Osteoblast (primary cell): Measurements from ENCODE around the gene LRMDA. TPM values are rescaled to one million over a fixed set of nuclear protein-coding genes. Genes with fewer than 3 reads are reported as not detected.
A peak's percentile ranks its signal among the peaks of the same experiment; 100 is the strongest.

Experiments
- DNase-seq: peaks from one replicate; pipeline ENCODE4 v3.0.0; 2011; ENCODE audit warnings: low spot score, mixed read lengths; ENCODE audit not compliant: insufficient read length; ENCODE audit errors: missing footprints
- H2AFZ ChIP-seq: 2 replicates; pipeline ENCODE4 v1.6.0; 2011; ENCODE audit warnings: mild to moderate bottlenecking, low read length
- H3K27ac ChIP-seq: 2 replicates; pipeline ENCODE4 v1.5.1; 2011; ENCODE audit warnings: mild to moderate bottlenecking, low read depth, low read length, moderate library complexity
- H3K27me3 ChIP-seq: 2 replicates; pipeline ENCODE4 v1.6.0; 2012; ENCODE audit warnings: mild to moderate bottlenecking, control low read depth, inconsistent platforms, low read length, moderate library complexity; ENCODE audit not compliant: insufficient read depth
- H3K36me3 ChIP-seq: 2 replicates; pipeline ENCODE4 v1.5.1; 2011; ENCODE audit warnings: mild to moderate bottlenecking, low read length, control low read depth, moderate library complexity; ENCODE audit not compliant: insufficient read depth
- H3K4me1 ChIP-seq: 2 replicates; pipeline ENCODE4 v1.5.1; 2011; ENCODE audit warnings: mild to moderate bottlenecking, low read length, control low read depth, moderate library complexity; ENCODE audit not compliant: insufficient read depth
- H3K4me2 ChIP-seq: 2 replicates; pipeline ENCODE4 v1.6.0; 2011; ENCODE audit warnings: mild to moderate bottlenecking, low read length; ENCODE audit not compliant: insufficient read depth
- H3K4me3 ChIP-seq: fragments of 200-600 bp; sonication (generic); 3 replicates; pipeline ENCODE4 v1.5.1; 2012; ENCODE audit warnings: mild to moderate bottlenecking, low read length, inconsistent platforms; ENCODE audit not compliant: insufficient read depth
- H3K79me2 ChIP-seq: 2 replicates; pipeline ENCODE4 v1.6.0; 2012; ENCODE audit warnings: mild to moderate bottlenecking, low read length, control low read depth, inconsistent platforms; ENCODE audit not compliant: insufficient read depth
- H3K9me3 ChIP-seq: 2 replicates; pipeline ENCODE4 v1.5.1; 2011; ENCODE audit warnings: low read depth, low read length, control low read depth
- H4K20me1 ChIP-seq: 2 replicates; pipeline ENCODE4 v1.6.0; 2012; ENCODE audit warnings: mild to moderate bottlenecking, low read length, control low read depth; ENCODE audit not compliant: insufficient read depth
- CTCF ChIP-seq: IDR thresholded peaks from 2 replicates; pipeline ENCODE4 v1.5.1; 2011; ENCODE audit warnings: mild to moderate bottlenecking, low read depth, low read length, moderate library complexity; ENCODE audit errors: extremely low read depth
- total RNA-seq: library from RNA; depleted of rRNA; stranded (reverse); fragments of >200 nt; gene quantifications from 2 replicates; pipeline ENCODE4 v1.2.3, GENCODE V29; 2012

LRMDA gene
- total RNA-seq, 1 donor = 18.5 TPM

GRCh38 chr10:75739414-75740143, 308.2 kb downstream of the LRMDA start:
- DNase-seq = no peak
- Histone ChIP-seq H3K4me2 (no peak overlapping the region), H3K9me3 (no peaks in the 10 kb centered on the region), H3K27ac (no peak overlapping the region), H2AFZ (no peak overlapping the region), H4K20me1 (no peaks in the 10 kb centered on the region), H3K27me3 (no peaks in the 10 kb centered on the region), H3K4me1 (no peaks in the 10 kb centered on the region), H3K4me3 (no peak overlapping the region), H3K36me3 (no peaks in the 10 kb centered on the region), H3K79me2 (no peaks in the 10 kb centered on the region)
- no peak for TF ChIP-seq CTCF

- no peaks in the 10 kb centered on the region for H3K4me1 ChIP-seq
- H3K27me3 ChIP-seq = no peaks in the 10 kb centered on the region
- no peak for TF ChIP-seq CTCF
- H3K79me2 ChIP-seq = no peaks in the 10 kb centered on the region
- H3K9me3 ChIP-seq = no peaks in the 10 kb centered on the region
- no peaks in the 10 kb centered on the region for H3K36me3 ChIP-seq
- no peak for DNase-seq
- no peak overlapping the region for H2AFZ ChIP-seq
- no peak overlapping the region for H3K4me2 ChIP-seq
- H3K27ac ChIP-seq = no peak overlapping the region
- H3K4me3 ChIP-seq = no peak overlapping the region
- no peaks in the 10 kb centered on the region for H4K20me1 ChIP-seq
These were observed 309.1 kb downstream of the LRMDA start for GRCh38 chr10:75740541-75740940.

- Histone ChIP-seq H3K36me3 (no peaks in the 10 kb centered on the region), H3K79me2 (no peaks in the 10 kb centered on the region), H3K27ac (no peak overlapping the region), H3K9me3 (no peaks in the 10 kb centered on the region), H2AFZ (no peak overlapping the region), H4K20me1 (no peaks in the 10 kb centered on the region), H3K4me3 (no peak overlapping the region), H3K4me2 (no peak overlapping the region), H3K27me3 (no peaks in the 10 kb centered on the region), H3K4me1 (no peaks in the 10 kb centered on the region)
- no peak for DNase-seq
- TF ChIP-seq CTCF = no peak
These were observed 310.9 kb downstream of the LRMDA start for GRCh38 chr10:75742355-75742754.

GRCh38 chr10:75743291-75743778, 311.9 kb downstream of the LRMDA start:
- Histone ChIP-seq H3K4me2 (peak overlapping the region; percentile 11), H3K4me1 (no peaks in the 10 kb centered on the region), H3K79me2 (no peaks in the 10 kb centered on the region), H3K27ac (no peak overlapping the region), H4K20me1 (no peaks in the 10 kb centered on the region), H3K27me3 (no peaks in the 10 kb centered on the region), H3K4me3 (no peak overlapping the region), H2AFZ (peak overlapping the region; percentile 64), H3K9me3 (no peaks in the 10 kb centered on the region), H3K36me3 (no peaks in the 10 kb centered on the region)
- DNase-seq = no peak
- TF ChIP-seq CTCF = no peak
